ENCODE data around the gene HDGF. TPM values are rescaled to one million over a fixed set of nuclear protein-coding genes. Genes with fewer than 3 reads are reported as not detected.
A peak's percentile ranks its signal among the peaks of the same experiment; 100 is the strongest.

Gene HDGF
- total and polyA plus RNA-seq, 11 donors, result 87.7 to 240 (median 147) TPM

- intact Hi-C loops (cut with DNase I), result loop anchor here in 8 of 10 donors (1.0 to 10.0 kb wide), 11 partner anchors 12 to 163 kb away; partner anchors contain the start of genes PRCC (in 7 of the 8), NTRK1 (in 3 of the 8), INSRR (in 2 of the 8) and MRPL24 (in 1 of the 8)
- DNase-seq (peak; percentile 96 to 98 (median 97)), ATAC-seq (peak; percentile 88 to 97 (median 96))
- no peaks in the 10 kb centered on the region for H3K9me3 ChIP-seq
- H3K27me3 ChIP-seq, result no peaks in the 10 kb centered on the region
- peaks cover 0 to 45% (median 23%) of the 10 kb centered on the region in 9 donors for H3K36me3 ChIP-seq
- TF ChIP-seq POLR2A (IDR thresholded peaks at IDR 0.05) (peak in 1 of 2 donors; percentile 61), CTCF (IDR thresholded peaks at IDR 0.05) (no peak)
- peak within 1 kb of the TSS; percentile 57 to 96 (median 82) for H3K4me3 ChIP-seq
- peak within 1 kb of the TSS; percentile 88 to 99 (median 96) for H3K27ac ChIP-seq
- WGBS, 4 donors, result 1 to 6% (median 2%) methylated on average over 19 to 57 of the region's 57 CpGs
- peaks cover 22 to 54% (median 36%) of the 10 kb centered on the region in 12 donors for H3K4me1 ChIP-seq
These were observed 22.6 kb downstream of the HDGF start, which contains the start of gene ISG20L2 for GRCh38 chr1:156728599-156729462. ISG20L2 (minus strand) TSS chr1:156728766; CDS start chr1:156727652, 1,114 bp downstream.

- H3K4me3 ChIP-seq, result peak within 1 kb of the TSS; percentile 57 to 96 (median 82)
- intact Hi-C loops (cut with DNase I), result loop anchor here in 8 of 10 donors (1.0 to 10.0 kb wide), 12 partner anchors 13 to 164 kb away; partner anchors contain the start of genes PRCC (in 7 of the 8), NTRK1 (in 3 of the 8), INSRR (in 2 of the 8) and MRPL24 (in 1 of the 8)
- H3K27ac ChIP-seq, result peak within 1 kb of the TSS; percentile 88 to 99 (median 96)
- WGBS, 4 donors, result 0 to 1% (median 1%) methylated on average over 21 to 46 of the region's 46 CpGs
- ATAC-seq (peak; percentile 44 to 85 (median 76)), DNase-seq (peak; percentile 81 to 89 (median 83))
- peaks cover 22 to 54% (median 36%) of the 10 kb centered on the region in 12 donors for H3K4me1 ChIP-seq
- peaks cover 0 to 45% (median 23%) of the 10 kb centered on the region in 9 donors for H3K36me3 ChIP-seq
- H3K9me3 ChIP-seq, result no peaks in the 10 kb centered on the region
- no peaks in the 10 kb centered on the region for H3K27me3 ChIP-seq
- TF ChIP-seq POLR2A (IDR thresholded peaks at IDR 0.05), result no peak
- peak in 1 of 12 donors; percentile 1 for TF ChIP-seq CTCF (IDR thresholded peaks at IDR 0.05)
These were observed 23.4 kb downstream of the HDGF start, which contains the start of gene METTL25B for GRCh38 chr1:156727926-156728598. METTL25B (plus strand) TSS chr1:156728469; CDS start chr1:156729105, 636 bp downstream.

GRCh38 chr1:156727492-156727891 lies 24.0 kb downstream of the HDGF start:
- H3K4me3 ChIP-seq, result peak overlapping the region; percentile 57 to 96 (median 82)
- peaks cover 22 to 54% (median 36%) of the 10 kb centered on the region in 12 donors for H3K4me1 ChIP-seq
- 58 to 64% (median 61%) methylated on average over 7 of the region's 7 CpGs for WGBS, 4 donors
- DNase-seq, result no peak
- H3K9me3 ChIP-seq, result no peaks in the 10 kb centered on the region
- intact Hi-C loops (cut with DNase I), result loop anchor here in 7 of 10 donors (2.0 to 10.0 kb wide), 8 partner anchors 40 to 165 kb away; partner anchors contain the start of genes NTRK1 (in 3 of the 7), PRCC (in 3 of the 7), INSRR (in 2 of the 7) and PEAR1 (in 1 of the 7)
- H3K27ac ChIP-seq, result peak overlapping the region in 9 of 12 donors; percentile 88 to 99 (median 96)
- no peak for ATAC-seq
- no peaks in the 10 kb centered on the region for H3K27me3 ChIP-seq
- TF ChIP-seq POLR2A (IDR thresholded peaks at IDR 0.05), result no peak
- no peak for TF ChIP-seq CTCF (IDR thresholded peaks at IDR 0.05)
- H3K36me3 ChIP-seq, result peaks cover 0 to 45% (median 25%) of the 10 kb centered on the region in 9 donors
